Lower lobe of right lung (tissue), 2 donors: ENCODE measurements around the gene ADGRV1. TPM values are rescaled to one million over a fixed set of nuclear protein-coding genes. Genes with fewer than 3 reads are reported as not detected.

Experiments
- ATAC-seq, 2 donors: fragments of 200-7000 bp; cut with Tn5 transposase; one replicate each; pipeline ENCODE4 v1.9.1; 2020 to 2022; ENCODE audit warnings: mild to moderate bottlenecking in 2 of 2, moderate library complexity in 2 of 2
- DNase-seq: peaks from one replicate; pipeline ENCODE4 v3.0.0-alpha.2; 2020
- H3K27ac ChIP-seq: fragments of 200-600 bp; one replicate; pipeline ENCODE4 v1.8.0; 2022
- H3K27me3 ChIP-seq: fragments of 200-600 bp; one replicate; pipeline ENCODE4 v1.8.0; 2022; ENCODE audit warnings: low read depth
- H3K36me3 ChIP-seq: fragments of 200-600 bp; one replicate; pipeline ENCODE4 v1.8.0; 2022; ENCODE audit warnings: mild to moderate bottlenecking
- H3K4me1 ChIP-seq: fragments of 200-600 bp; one replicate; pipeline ENCODE4 v1.8.0; 2022
- H3K4me3 ChIP-seq: fragments of 200-600 bp; one replicate; pipeline ENCODE4 v1.8.0; 2022; ENCODE audit warnings: mild to moderate bottlenecking
- H3K9me3 ChIP-seq: fragments of 200-600 bp; one replicate; pipeline ENCODE4 v1.8.0; 2022
- intact Hi-C: fragments of 100-400 bp; cut with DNase I; formaldehyde crosslinking; loops from one replicate; pipeline ENCODE4 v1.11.0; 2022
- total RNA-seq: library from RNA; stranded (reverse); fragmentation: NEBNext Ultra II Directional; extraction: Animal tissue kit (Norgen Biotek cat#: 25700); gene quantifications from one replicate; pipeline ENCODE4 v1.2.1, GENCODE V29; 2021
- TF ChIP-seq, protein P1 (sequence below): fragments of 200-600 bp; IDR thresholded peaks from one replicate; pipeline ENCODE4 v1.8.0; 2022; ENCODE audit warnings: antibody characterized with exemption, mild to moderate bottlenecking
- donor health status: DM: no; HTN: yes; CAD: no; lungs with severe emphysema.

ADGRV1 gene
- total RNA-seq, 1 donor from 2014 or later: 49.7 TPM

GRCh38 chr5:91025956-91026355 lies 467.4 kb downstream of the ADGRV1 start:
- H3K36me3 ChIP-seq: no peaks in the 10 kb centered on the region
- H3K9me3 ChIP-seq: no peaks in the 10 kb centered on the region
- DNase-seq: no peak
- H3K4me1 ChIP-seq: peaks cover 9% of the 10 kb centered on the region
- H3K27ac ChIP-seq: no peak overlapping the region
- no peak overlapping the region for H3K4me3 ChIP-seq
- intact Hi-C loops: no loop called here
- ATAC-seq: no peak
- TF ChIP-seq, protein P1, sequence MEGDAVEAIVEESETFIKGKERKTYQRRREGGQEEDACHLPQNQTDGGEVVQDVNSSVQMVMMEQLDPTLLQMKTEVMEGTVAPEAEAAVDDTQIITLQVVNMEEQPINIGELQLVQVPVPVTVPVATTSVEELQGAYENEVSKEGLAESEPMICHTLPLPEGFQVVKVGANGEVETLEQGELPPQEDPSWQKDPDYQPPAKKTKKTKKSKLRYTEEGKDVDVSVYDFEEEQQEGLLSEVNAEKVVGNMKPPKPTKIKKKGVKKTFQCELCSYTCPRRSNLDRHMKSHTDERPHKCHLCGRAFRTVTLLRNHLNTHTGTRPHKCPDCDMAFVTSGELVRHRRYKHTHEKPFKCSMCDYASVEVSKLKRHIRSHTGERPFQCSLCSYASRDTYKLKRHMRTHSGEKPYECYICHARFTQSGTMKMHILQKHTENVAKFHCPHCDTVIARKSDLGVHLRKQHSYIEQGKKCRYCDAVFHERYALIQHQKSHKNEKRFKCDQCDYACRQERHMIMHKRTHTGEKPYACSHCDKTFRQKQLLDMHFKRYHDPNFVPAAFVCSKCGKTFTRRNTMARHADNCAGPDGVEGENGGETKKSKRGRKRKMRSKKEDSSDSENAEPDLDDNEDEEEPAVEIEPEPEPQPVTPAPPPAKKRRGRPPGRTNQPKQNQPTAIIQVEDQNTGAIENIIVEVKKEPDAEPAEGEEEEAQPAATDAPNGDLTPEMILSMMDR: no peak
- H3K27me3 ChIP-seq: no peaks in the 10 kb centered on the region

DNA sequence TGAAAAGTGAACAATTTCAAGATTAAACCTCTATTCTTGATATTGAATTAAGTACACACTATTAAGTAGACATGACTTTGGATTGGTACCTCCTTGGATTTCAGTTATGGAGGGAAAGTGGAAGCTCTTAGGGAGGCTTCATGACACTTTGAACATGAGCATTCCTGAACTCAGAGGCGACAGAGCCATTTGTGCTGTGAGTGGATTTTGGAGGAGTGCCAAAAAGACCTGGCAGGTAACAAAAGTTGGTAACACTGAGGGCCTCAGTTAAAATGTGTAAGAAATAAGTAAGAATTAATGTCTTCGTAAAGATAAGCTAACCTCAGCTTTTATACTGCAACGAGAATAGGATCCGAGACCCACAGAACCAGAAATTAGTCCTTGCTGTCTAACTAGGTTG lies 467.9 kb downstream of the ADGRV1 start:
- Histone ChIP-seq H3K36me3 (no peaks in the 10 kb centered on the region), H3K9me3 (no peaks in the 10 kb centered on the region), H3K27me3 (no peaks in the 10 kb centered on the region), H3K4me1 (peaks cover 9% of the 10 kb centered on the region), H3K27ac (no peak overlapping the region), H3K4me3 (no peak overlapping the region)
- DNase-seq: no peak
- intact Hi-C loops: no loop called here
- ATAC-seq: no peak
- TF ChIP-seq, protein P1: no peak

DNA sequence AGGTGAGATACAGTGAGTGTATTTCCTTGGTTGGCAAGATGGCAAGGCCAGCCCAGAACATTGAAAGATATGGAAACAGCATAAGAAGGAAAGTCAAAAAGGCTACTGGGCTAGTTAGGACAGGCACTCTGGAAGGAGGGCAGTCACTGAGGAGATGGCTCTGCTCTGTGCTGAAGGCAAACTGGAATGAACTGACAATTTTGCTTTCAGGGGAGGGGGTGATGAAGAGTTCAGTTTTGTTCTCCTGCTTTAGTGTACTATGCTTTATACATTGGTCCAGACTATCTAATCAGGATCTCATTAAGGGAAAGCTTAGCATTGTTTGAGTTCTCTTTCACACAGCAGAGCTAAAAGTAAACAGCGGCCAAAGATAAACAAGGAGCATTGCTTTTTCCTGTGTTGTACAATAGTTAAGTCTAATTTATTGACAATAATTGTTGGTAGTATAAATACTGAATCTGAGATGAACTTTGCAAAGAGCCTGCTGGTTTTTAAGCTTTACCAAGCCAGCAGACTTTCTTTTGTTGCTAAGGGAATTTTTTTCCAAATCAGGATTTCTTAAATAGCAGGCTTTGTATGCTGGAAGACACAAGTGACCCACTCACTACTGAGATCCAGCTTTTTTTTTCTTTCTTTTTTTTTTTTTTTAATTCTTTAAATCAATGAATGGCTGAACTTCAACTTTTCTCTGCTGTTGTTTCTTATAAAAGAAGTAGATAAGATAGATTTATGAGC lies 469.0 kb downstream of the ADGRV1 start:
- Histone ChIP-seq H3K4me1 (peaks cover 9% of the 10 kb centered on the region), H3K27me3 (no peaks in the 10 kb centered on the region), H3K27ac (no peak overlapping the region), H3K4me3 (no peak overlapping the region), H3K9me3 (no peaks in the 10 kb centered on the region), H3K36me3 (no peaks in the 10 kb centered on the region)
- DNase-seq (no peak), ATAC-seq (peak in 1 of 2 donors; percentile 60)
- intact Hi-C loops: no loop called here
- TF ChIP-seq, protein P1: no peak

DNA sequence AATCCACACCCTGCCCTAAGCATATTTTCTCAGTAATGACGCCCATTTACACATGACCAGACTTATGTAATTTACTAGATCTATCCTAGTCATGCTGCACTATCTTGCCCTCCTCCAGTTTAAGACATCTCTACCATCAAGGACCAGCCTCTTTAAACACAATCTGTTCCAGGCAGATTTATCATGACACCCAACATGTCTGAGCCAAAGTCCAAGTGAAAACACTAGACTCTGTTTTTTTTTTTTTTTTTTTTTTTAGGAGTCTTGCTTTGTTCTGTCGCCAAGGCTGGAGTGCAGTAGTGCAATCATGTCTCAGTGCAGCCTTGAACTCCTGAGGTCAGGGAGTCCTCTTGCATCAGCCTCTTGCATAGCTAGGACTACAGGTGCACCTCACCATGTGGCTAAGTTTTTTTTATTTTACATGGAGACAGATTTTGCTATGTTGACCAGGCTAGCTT lies 469.9 kb downstream of the ADGRV1 start:
- H3K4me3 ChIP-seq: no peak overlapping the region
- TF ChIP-seq, protein P1: no peak
- no peaks in the 10 kb centered on the region for H3K9me3 ChIP-seq
- H3K27me3 ChIP-seq: no peaks in the 10 kb centered on the region
- no peak overlapping the region for H3K27ac ChIP-seq
- peaks cover 9% of the 10 kb centered on the region for H3K4me1 ChIP-seq
- H3K36me3 ChIP-seq: no peaks in the 10 kb centered on the region
- no peak for ATAC-seq
- intact Hi-C loops: no loop called here
- DNase-seq: no peak

- ATAC-seq: no peak
- Histone ChIP-seq H3K4me3 (no peak overlapping the region), H3K9me3 (no peaks in the 10 kb centered on the region), H3K36me3 (no peaks in the 10 kb centered on the region), H3K27ac (no peak overlapping the region), H3K27me3 (no peaks in the 10 kb centered on the region), H3K4me1 (peaks cover 9% of the 10 kb centered on the region)
- TF ChIP-seq, protein P1: no peak
- intact Hi-C loops: no loop called here
- no peak for DNase-seq
Measured at GRCh38 chr5:91030521-91031401, 472.2 kb downstream of the ADGRV1 start.
